ENCODE measurements around the gene GGNBP2. TPM values are rescaled to one million over a fixed set of nuclear protein-coding genes. Genes with fewer than 3 reads are reported as not detected.

GGNBP2 gene
- total RNA-seq, 1 donor from 2014 or later: 94.3 TPM

- no peak for TF ChIP-seq CTCF (IDR thresholded peaks at IDR 0.05; ENCODE audit: insufficient read depth, low read length, severe bottlenecking)
- peak; percentile 14 for DNase-seq (ENCODE audit: low read depth)
- Histone ChIP-seq H3K27me3 (ENCODE audit: control insufficient read depth, insufficient read depth, low read length) (no peaks in the 10 kb centered on the region), H3K4me3 (ENCODE audit: low read depth, low read length) (no peak overlapping the region), H3K36me3 (ENCODE audit: control insufficient read depth, insufficient read depth, low read length) (peaks cover 23% of the 10 kb centered on the region)
- FAIRE-seq: no peak
These were observed 19.6 kb upstream of the GGNBP2 start for GRCh38 chr17:36525113-36525512.

DNA sequence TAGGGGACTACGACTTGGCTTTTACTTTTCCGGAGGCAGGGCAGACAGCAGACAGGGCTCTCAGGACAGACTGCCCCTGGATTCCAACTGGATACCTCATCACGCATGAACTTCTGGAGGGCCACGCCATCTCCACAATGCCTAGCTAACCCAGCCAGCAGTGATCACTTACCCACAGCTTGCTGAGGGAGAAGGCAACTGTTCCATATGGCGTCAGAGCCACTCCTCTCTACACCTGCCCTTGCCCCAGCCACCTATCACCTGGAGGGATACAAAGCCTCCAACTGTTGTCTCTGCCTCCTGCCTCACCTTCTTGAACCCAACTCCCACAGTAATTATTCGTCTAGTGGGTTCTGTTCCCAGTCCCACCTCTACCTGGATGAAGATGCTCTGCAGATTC lies 18.8 kb upstream of the GGNBP2 start:
- Histone ChIP-seq H3K4me3 (ENCODE audit: low read depth, low read length) (no peak overlapping the region), H3K36me3 (ENCODE audit: control insufficient read depth, insufficient read depth, low read length) (peaks cover 23% of the 10 kb centered on the region), H3K27me3 (ENCODE audit: control insufficient read depth, insufficient read depth, low read length) (no peaks in the 10 kb centered on the region)
- FAIRE-seq: no peak
- TF ChIP-seq CTCF (IDR thresholded peaks at IDR 0.05; ENCODE audit: insufficient read depth, low read length, severe bottlenecking): no peak
- no peak for DNase-seq (ENCODE audit: low read depth)

DNA sequence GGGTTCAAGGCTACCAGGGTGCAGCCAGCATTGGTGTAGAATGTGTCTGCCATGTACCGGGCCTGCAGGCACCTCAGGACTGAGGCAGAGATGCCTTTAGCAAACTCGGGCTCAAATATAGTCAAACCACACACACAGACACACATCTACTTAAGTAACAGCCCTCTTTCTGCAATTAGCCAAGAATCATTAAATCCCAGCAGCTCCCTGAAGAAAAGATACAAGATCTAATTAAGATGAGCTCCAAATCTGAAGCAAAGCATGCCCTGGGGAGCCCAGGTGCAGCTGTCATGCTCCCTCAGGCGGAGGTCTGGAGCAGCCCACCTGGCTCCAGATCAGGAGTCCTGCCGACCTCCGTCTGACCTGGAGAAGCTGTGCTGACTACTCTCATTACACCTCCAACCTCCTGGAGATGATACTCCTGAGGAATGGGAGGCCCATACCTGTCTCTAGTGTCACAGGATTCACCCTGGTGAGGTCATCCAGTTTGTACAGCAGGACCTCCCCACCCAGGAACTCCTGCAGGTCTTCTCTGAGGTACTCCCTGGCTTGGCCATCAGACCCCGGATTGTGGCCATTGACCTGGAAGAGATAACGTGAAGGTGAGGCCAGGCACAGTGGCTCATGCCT lies 17.0 kb upstream of the GGNBP2 start:
- DNase-seq (ENCODE audit: low read depth) (no peak), FAIRE-seq (no peak)
- Histone ChIP-seq H3K27me3 (ENCODE audit: control insufficient read depth, insufficient read depth, low read length) (no peaks in the 10 kb centered on the region), H3K4me3 (ENCODE audit: low read depth, low read length) (no peak overlapping the region), H3K36me3 (ENCODE audit: control insufficient read depth, insufficient read depth, low read length) (peaks cover 28% of the 10 kb centered on the region)
- TF ChIP-seq CTCF (IDR thresholded peaks at IDR 0.05; ENCODE audit: insufficient read depth, low read length, severe bottlenecking): no peak

GRCh38 chr17:36529121-36529520 lies 15.6 kb upstream of the GGNBP2 start:
- H3K36me3 ChIP-seq (ENCODE audit: control insufficient read depth, insufficient read depth, low read length): peaks cover 26% of the 10 kb centered on the region
- FAIRE-seq: no peak
- peak; percentile 81 for DNase-seq (ENCODE audit: low read depth)

GRCh38 chr17:36532435-36532975 lies 12.2 kb upstream of the GGNBP2 start:
- peaks cover 10% of the 10 kb centered on the region for H3K36me3 ChIP-seq (ENCODE audit: control insufficient read depth, insufficient read depth, low read length)
- FAIRE-seq (no peak), DNase-seq (ENCODE audit: low read depth) (peak; percentile 68)
- TF ChIP-seq CTCF (IDR thresholded peaks at IDR 0.05; ENCODE audit: insufficient read depth, low read length, severe bottlenecking): no peak
- no peaks in the 10 kb centered on the region for H3K27me3 ChIP-seq (ENCODE audit: control insufficient read depth, insufficient read depth, low read length)
- no peak overlapping the region for H3K4me3 ChIP-seq (ENCODE audit: low read depth, low read length)

More at GRCh38 chr17:36529121-36529520, 15.6 kb upstream of the GGNBP2 start:
- TF ChIP-seq CTCF (IDR thresholded peaks at IDR 0.05; ENCODE audit: insufficient read depth, low read length, severe bottlenecking): no peak
- no peaks in the 10 kb centered on the region for H3K27me3 ChIP-seq (ENCODE audit: control insufficient read depth, insufficient read depth, low read length)
- H3K4me3 ChIP-seq (ENCODE audit: low read depth, low read length): no peak overlapping the region

Measured in bronchial epithelial cell (primary cell).